ENCODE data around the gene MUC22.
"Not testable (repeated sequence)": the region's sequence is repeated elsewhere in the genome, so short reads cannot be mapped to it uniquely, and the experiment has no call there.

Gene MUC22

DNA sequence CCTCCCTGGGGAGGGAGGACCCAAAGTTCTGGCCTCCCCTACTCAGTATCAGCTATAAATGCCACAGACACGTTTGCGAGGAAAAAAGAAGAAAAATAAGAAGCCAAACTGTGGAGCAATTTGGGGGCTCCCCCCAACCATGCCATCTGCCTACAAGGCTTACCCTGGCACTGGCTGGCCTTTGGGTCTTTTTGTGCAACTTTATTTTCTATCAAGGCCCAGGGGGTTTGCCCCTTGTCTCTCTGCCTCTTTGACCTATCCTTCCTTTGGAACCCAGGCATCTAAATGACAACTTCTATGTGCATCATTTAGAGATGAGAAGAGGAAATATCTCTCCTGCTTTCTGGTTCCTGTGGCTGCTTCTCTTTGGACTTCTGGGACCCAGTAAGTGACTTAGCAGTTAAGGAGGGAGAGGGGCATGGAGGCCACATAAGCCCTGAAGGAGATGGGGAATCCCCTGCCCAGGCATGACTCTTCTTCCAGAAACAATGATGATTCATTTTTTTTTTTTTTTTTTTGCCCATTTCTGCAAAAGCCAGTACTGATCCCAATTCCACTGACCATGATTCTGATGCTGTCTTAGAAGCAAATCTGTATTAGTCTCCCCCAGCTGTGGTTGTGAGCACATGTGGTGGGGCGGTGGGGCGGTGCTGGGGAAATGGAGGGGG is at the start of gene MUC22:
MUC22 (plus strand) TSS at position 82 of the 668 bp plus-strand sequence; CDS start at position 315, 233 bp downstream.
- no peak for DNase-seq

DNA sequence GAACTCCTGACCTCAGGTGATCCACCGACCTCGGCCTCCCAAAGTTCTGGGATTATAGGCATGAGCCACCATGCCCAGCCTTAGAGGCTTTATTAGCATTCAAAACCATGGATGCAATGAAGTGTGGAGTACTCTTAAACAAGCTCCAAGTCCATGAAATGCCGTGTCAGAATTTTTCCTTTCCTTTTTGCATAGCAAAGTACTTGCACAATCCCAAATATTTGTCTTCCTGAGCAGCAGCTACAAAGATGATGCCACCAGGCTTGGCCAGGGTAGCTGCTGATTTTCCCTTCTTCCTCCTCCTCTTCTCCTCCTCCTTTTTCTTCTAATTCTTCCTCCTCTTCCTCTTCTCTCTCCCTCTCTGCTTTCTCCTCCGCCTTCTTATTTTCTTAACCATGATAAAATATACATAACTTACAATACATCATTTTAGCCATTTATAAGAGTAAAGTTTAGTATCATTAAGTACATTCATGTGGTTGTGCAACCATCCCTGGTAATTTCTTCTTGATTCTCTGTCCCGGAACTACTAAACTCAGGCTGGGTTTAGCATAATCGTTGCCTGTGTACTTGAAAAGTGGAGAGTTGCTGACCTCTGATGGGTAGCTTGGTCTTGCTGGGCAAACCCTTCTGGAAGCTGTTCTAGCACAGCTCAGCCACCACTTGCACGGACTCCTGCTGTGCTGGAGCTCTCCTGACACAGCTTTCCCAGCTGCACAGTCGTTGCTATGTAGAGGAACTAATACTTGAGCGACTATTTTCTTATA is 49.2 kb upstream of the MUC22 start:
- no peak for DNase-seq

GRCh38 chr6:30962716-30963115 is 47.6 kb upstream of the MUC22 start:
- no peak for DNase-seq

DNA sequence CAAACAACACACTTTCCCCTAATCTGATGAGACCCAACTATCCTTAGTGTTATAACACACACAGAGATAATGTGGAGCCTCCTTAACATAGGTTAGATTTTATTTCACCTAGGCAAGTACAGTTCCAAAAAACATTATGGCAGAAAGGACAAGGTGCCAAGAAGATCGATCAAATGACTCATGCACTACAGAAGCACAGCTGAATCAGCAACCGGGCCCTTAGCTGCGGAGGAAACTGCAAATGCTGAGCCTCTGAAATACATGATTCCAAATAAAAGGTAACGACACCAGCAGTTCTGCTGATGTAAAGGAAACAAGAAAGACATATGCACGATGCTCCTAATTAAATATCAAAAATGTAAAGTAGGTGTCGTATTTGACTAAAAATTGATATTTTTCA is 46.6 kb upstream of the MUC22 start:
- no peak for DNase-seq

GRCh38 chr6:30964075-30964474 is 46.2 kb upstream of the MUC22 start:
- DNase-seq, result peak; percentile 36

- peak; percentile 17 for DNase-seq
Measured at GRCh38 chr6:30965140-30965601, 45.1 kb upstream of the MUC22 start.

DNA sequence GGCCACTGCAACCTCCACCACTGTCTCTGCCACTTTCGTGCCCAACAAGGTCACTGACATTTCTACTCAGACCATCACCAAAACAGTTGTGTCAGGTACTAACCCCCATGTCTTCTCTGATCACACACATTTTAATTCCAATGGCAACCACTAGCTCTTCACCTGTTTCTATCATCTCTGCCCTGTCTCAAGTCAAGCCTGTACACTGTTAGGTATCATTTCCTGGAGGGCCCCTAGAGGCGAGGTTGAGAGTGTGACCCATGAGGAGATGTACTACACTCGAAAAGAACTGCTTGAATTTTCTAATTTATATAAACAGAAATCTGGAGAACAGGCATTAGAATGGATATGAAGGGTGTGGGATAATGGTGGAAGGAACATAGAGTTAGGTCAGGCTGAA is 44.1 kb upstream of the MUC22 start:
- no peak for DNase-seq

DNA sequence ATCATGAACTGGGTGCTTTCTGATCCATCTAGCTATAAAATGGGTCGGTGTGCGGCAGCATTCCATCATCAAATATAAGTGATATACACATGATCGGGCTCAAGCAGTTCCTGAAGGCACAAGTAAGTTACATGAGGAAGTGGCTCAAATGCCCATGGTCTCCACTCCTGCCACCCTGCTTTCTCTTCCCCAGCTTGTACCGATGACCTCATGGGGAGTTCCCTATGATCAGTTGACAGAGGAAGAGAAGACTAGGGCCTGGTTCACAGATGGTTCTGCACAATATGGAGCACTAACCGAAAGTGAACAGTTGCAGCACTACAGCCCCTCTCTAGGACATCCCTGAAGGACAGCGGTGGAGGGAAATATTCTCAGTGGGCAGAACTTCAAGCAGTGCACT is 41.1 kb upstream of the MUC22 start:
- not testable (repeated sequence) for DNase-seq

DNA sequence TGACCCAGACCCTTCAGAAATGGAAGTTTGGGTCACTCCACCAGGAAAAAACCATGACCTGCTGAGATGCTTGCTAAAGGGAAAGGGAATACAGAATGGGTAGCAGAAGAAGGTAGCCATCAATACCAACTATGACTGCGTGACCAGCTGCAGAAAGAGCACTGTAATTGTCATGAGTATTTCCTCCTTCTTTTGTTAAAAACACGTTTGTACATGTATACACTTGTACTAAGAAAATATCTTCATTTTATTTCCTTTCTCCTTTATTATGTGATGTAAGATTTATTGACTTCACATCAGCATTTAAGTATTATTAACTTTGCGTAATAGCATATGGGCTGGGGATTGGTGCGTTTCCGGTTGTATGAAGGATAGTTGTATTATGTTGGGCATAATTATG is 39.3 kb upstream of the MUC22 start:
- no peak for DNase-seq

DNA sequence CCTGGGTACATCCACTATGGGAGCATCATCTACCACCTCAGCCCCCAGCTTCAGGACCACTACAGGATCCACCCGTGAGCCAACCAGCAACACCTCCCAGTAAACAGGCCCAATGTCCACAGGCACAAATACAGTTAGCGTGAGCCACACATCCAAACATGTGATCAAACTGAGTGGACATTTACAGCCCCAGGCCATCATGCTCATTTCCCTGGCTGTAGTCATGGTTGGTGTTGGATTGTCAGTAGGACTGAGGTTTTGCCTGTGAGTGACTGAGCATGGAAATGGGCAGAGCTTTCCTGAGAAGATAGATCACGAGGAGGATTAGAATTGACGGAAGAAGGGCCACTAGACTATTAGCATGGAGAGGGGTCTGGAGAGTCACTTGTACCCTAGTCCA is 37.5 kb upstream of the MUC22 start:
- no peak for DNase-seq

- no peak for DNase-seq
Measured at GRCh38 chr6:30974490-30975252, 35.6 kb upstream of the MUC22 start.

GRCh38 chr6:30979141-30979540 is 31.1 kb upstream of the MUC22 start:
- DNase-seq, result no peak

DNA sequence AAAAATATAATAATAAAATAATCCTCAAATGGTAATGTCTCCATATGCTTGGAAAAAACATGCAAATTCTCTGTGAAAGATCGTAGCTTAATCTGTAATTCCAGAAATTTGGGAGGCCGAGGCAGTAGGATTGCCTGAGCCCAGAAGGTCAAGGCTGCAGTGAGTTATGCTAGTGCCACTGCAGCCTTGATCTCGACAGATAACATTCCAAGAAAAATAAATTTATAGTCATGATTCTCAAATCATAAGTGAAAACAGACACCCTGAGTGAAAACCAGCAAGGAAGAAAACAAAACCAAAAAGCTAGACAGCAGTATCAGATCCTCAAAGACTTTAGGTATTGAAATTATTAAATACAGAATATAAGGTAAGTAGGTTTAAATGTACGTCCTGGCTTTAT is 30.6 kb upstream of the MUC22 start:
- DNase-seq, result no peak

DNA sequence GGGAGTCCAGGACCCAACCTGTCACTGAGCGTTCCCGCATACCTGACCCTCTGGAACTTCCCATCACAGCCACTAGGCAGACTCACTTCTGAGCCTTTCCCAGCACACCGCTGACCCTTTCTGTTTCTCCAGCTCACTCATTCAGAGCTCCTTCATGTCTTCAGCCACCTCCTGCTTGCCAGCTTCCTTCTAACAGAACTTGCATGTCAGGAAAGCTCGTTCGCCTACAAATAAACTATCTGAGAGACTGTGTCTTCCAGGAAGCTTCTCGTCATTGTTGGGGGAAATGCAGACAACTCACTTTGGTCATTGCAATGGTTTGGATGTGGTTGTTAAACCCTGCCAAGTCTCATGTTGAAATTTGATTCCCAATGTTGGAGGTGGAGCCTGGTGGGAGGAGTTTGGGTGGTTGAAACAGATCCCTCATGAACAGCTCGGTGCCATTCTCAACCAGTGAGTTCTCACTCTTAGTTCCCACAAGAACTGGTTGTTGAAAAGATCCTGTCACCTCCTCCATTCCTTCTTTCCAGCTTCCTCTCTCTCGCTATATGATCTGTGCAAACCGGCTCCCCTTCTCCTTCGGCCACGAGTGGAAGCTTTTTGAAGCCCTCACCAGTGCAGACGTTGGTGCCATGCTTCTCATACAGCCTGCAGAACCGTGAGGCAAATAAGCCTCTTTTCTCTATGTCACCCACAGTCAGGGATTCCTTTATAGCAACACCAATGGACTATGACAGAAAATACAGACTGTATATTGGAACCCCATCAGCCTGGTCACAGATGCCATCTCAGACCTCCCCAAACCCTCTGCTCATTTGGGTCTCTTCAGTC is 28.1 kb upstream of the MUC22 start:
- no peak for DNase-seq

DNA sequence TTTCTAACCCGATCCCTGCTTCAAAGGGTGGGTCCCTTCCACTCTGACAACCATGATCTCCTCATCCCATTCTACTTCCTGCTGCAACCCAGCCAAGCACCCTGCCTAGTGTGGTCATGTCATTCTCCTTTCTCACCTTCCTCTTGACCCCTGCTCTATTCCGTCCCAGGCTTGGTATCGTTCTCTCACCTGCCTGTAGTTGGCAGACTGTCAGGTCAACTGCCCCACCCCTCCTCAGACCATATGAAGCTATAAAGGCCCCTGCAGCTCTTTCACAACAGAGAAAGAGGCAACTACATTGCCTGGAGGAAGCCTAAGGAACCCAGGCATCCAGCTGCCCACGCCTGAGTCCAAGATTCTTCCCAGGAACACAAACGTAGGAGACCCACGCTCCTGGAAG is 26.8 kb upstream of the MUC22 start, which contains the start of gene MUC21:
MUC21 (plus strand) TSS at position 280 of the 400 bp plus-strand sequence. CDS start 241 bp downstream, outside the sequence.
- DNase-seq, result no peak

GRCh38 chr6:30985490-30985889 is 24.8 kb upstream of the MUC22 start:
- DNase-seq, result no peak

GRCh38 chr6:30987304-30987703 is 23.0 kb upstream of the MUC22 start:
- no peak for DNase-seq

DNA sequence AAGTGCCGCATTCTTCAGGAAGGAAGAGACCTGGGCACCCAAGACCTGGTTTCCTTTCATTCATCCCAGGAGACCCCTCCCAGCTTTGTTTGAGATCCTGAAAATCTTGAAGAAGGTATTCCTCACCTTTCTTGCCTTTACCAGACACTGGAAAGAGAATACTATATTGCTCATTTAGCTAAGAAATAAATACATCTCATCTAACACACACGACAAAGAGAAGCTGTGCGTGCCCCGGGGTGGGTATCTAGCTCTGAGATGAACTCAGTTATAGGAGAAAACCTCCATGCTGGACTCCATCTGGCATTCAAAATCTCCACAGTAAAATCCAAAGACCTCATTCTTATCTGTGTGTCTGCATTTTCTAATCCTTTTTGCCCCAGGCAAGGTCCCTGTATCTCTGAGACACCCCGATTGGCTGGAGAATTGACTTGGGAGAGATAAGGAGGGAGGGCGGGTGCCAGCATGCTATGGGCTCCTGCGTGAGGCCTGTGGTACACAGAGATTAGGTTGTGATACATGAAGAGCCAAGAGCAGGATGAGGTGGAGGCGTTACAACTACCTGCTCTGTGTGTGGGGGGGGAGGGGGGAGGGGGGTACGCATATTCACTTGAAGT is 22.0 kb upstream of the MUC22 start:
- DNase-seq, result no peak

GRCh38 chr6:30990422-30991086 is 19.7 kb upstream of the MUC22 start:
- DNase-seq, result no peak

DNA sequence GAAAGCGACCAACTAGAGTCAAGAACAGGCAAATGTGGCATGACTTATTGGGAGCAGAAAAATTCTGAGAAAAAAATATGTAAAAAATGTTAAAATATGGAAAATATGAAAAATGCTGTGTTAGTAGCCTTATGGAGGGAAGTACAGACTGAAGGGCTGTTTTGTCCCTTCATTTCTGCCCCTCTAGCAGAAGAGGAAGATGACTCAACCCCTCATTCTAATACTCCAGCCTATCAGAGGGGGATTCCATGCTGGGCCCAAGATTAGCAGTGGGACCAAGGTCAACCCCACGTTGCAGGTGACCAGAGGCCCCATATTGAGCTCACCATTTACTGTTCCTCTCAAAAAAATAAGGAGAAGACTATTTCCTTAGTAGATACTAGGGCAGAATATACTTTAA is 18.4 kb upstream of the MUC22 start:
- DNase-seq, result no peak

- no peak for DNase-seq
Measured at GRCh38 chr6:30997301-30997700, 13.0 kb upstream of the MUC22 start.

DNA sequence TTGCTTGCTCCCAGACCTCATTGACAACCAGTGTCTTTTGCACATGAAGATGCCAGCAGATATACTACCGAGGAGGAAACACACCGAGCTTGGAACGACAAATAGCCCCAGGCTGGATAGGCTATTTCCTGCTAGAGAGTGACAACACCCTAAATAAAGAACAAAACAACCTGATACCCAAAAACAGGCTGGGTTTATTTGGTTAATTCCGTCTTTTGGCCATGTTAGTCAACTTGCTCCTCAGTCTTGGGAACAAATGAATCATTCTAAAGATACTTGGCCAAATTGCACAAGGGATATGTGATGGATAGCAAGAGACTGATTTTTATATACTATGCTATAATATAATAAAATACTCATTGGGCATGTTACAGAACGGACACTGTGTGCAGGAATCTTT is 11.5 kb upstream of the MUC22 start:
- no peak for DNase-seq
